Lung (tissue), 12 donors: ENCODE results near the gene SCAMP4. TPM values are rescaled to one million over a fixed set of nuclear protein-coding genes. Genes with fewer than 3 reads are reported as not detected.
A peak's percentile ranks its signal among the peaks of the same experiment; 100 is the strongest.

Experiments used
- ATAC-seq: fragments of 200-7000 bp; cut with Tn5 transposase; one replicate; pipeline ENCODE4 v1.9.1; 2020; ENCODE audit warnings: moderate number of reproducible peaks; ENCODE audit not compliant: insufficient read depth, low FRiP score
- DNase-seq, 3 donors: peaks; one replicate each; pipeline ENCODE4 v3.0.0-alpha.2; 2013 to 2017
- H3K27ac ChIP-seq, 2 donors: one replicate each; pipeline ENCODE4 v1.5.1; 2013; ENCODE audit warnings: mild to moderate bottlenecking in 2 of 2, moderate library complexity in 2 of 2, control low read depth in 1 of 2, inconsistent platforms in 1 of 2, low read depth in 1 of 2, low read length in 1 of 2
- H3K27me3 ChIP-seq, 3 donors: one replicate each; pipeline ENCODE4 v1.5.1; 2013; ENCODE audit warnings: low read length in 2 of 3; ENCODE audit not compliant: control insufficient read depth in 3 of 3, insufficient read depth in 3 of 3
- H3K36me3 ChIP-seq, 4 donors: one replicate each; pipeline ENCODE4 v1.5.1; 2013; ENCODE audit warnings: low read length in 4 of 4, mild to moderate bottlenecking in 1 of 4, moderate library complexity in 1 of 4; ENCODE audit not compliant: control insufficient read depth in 4 of 4, insufficient read depth in 4 of 4
- H3K4me1 ChIP-seq, 5 donors: one replicate each; pipeline ENCODE4 v1.5.1; 2013; ENCODE audit warnings: low read length in 5 of 5, mild to moderate bottlenecking in 2 of 5, moderate library complexity in 1 of 5; ENCODE audit not compliant: control insufficient read depth in 5 of 5, insufficient read depth in 5 of 5
- H3K4me3 ChIP-seq: one replicate; pipeline ENCODE4 v1.5.1; 2013; ENCODE audit warnings: mild to moderate bottlenecking, control low read depth, moderate library complexity
- H3K9ac ChIP-seq, 2 donors: one replicate each; pipeline ENCODE4 v1.5.1; 2013; ENCODE audit warnings: low read length in 2 of 2, control low read depth in 1 of 2; ENCODE audit not compliant: insufficient read depth in 1 of 2
- H3K9me3 ChIP-seq, 4 donors: one replicate each; pipeline ENCODE4 v1.5.1; 2013; ENCODE audit warnings: low read length in 3 of 4, mild to moderate bottlenecking in 1 of 4, moderate library complexity in 1 of 4; ENCODE audit not compliant: control insufficient read depth in 4 of 4, insufficient read depth in 3 of 4
- CTCF ChIP-seq: IDR thresholded peaks from 2 replicates; pipeline ENCODE4 v1.5.1; 2012; ENCODE audit warnings: mild to moderate bottlenecking; ENCODE audit errors: control extremely low read depth, extremely low read depth
- WGBS, 2 donors: extraction: QIAGEN DNeasy Blood & Tissue Kit; methylation state at CpG; one replicate each; pipeline ENCODE4 v1.1.7; 2013; 5-methylcytosine and 5-hydroxymethylcytosine counted together
- polyA plus RNA-seq, 2 donors: library from polyadenylated mRNA; stranded (reverse); fragments of 200-250 nt; gene quantifications; one replicate each; pipeline ENCODE4 v1.2.1, GENCODE V29; 2013
- total RNA-seq, 2 donors: library from RNA; depleted of rRNA in 1 of 2; stranded (reverse); fragments of >200 nt in 1 of 2; gene quantifications; one replicate each; pipeline ENCODE4 v1.2.1, GENCODE V29; 2014 to 2021
- donor health status: control.
- donor health status: control.
- donor health status: Bipolar disorder and iron deficiency.
- donor health status: healthy.
- donor health status: DM: yes; HTN: yes; CAD: no.

The SCAMP4 gene
- total and polyA plus RNA-seq, 4 donors, result 45.7 to 86.6 (median 56.2) TPM

- H3K9me3 ChIP-seq, result no peaks in the 10 kb centered on the region
- WGBS, 2 donors, result 98% methylated on average over 77 of the region's 77 CpGs
- peaks cover 0 to 39% (median 6%) of the 10 kb centered on the region in 4 donors for H3K36me3 ChIP-seq
- H3K4me3 ChIP-seq, result no peak overlapping the region
- DNase-seq, result no peak
- peaks cover 0 to 9% (median 0%) of the 10 kb centered on the region in 5 donors for H3K4me1 ChIP-seq
- H3K27ac ChIP-seq, result peak overlapping the region in 1 of 2 donors; percentile 10
- H3K9ac ChIP-seq, result no peak overlapping the region
- no peak for TF ChIP-seq CTCF
- no peak for ATAC-seq
- H3K27me3 ChIP-seq, result no peaks in the 10 kb centered on the region
These were observed 7.7 kb downstream of the SCAMP4 start for GRCh38 chr19:1912760-1913505.

- WGBS, 2 donors, result 86 to 94% methylated on average over 22 to 23 of the region's 23 CpGs
These were observed 8.8 kb downstream of the SCAMP4 start for GRCh38 chr19:1913781-1914577.

GRCh38 chr19:1914826-1915341, 9.7 kb downstream of the SCAMP4 start:
- no peak for DNase-seq

More at GRCh38 chr19:1913781-1914577, 8.8 kb downstream of the SCAMP4 start:
- H3K27me3 ChIP-seq, result no peaks in the 10 kb centered on the region
- TF ChIP-seq CTCF, result no peak
- no peak overlapping the region for H3K4me3 ChIP-seq
- no peak overlapping the region for H3K9ac ChIP-seq
- H3K27ac ChIP-seq, result no peak overlapping the region
- peaks cover 0 to 7% (median 0%) of the 10 kb centered on the region in 5 donors for H3K4me1 ChIP-seq
- H3K36me3 ChIP-seq, result peaks cover 0 to 43% (median 6%) of the 10 kb centered on the region in 4 donors
- DNase-seq (no peak), ATAC-seq (no peak)
- H3K9me3 ChIP-seq, result no peaks in the 10 kb centered on the region

More at GRCh38 chr19:1914826-1915341, 9.7 kb downstream of the SCAMP4 start:
- no peak overlapping the region for H3K9ac ChIP-seq
- H3K4me1 ChIP-seq, result no peaks in the 10 kb centered on the region
- H3K4me3 ChIP-seq, result no peak overlapping the region
- H3K27me3 ChIP-seq, result no peaks in the 10 kb centered on the region
- 94 to 95% methylated on average over 23 of the region's 23 CpGs for WGBS, 2 donors
- no peaks in the 10 kb centered on the region for H3K9me3 ChIP-seq
- no peak overlapping the region for H3K27ac ChIP-seq
- peaks cover 0 to 42% (median 6%) of the 10 kb centered on the region in 4 donors for H3K36me3 ChIP-seq
- TF ChIP-seq CTCF, result no peak
- ATAC-seq, result no peak
